ENCODE results near the gene DAP.

DAP gene

GRCh38 chr5:10686890-10687289 lies 74.1 kb downstream of the DAP start:
- no peak for DNase-seq

GRCh38 chr5:10685115-10685521 lies 75.9 kb downstream of the DAP start:
- DNase-seq = no peak

GRCh38 chr5:10684303-10685086 lies 76.5 kb downstream of the DAP start:
- DNase-seq = no peak

DNA sequence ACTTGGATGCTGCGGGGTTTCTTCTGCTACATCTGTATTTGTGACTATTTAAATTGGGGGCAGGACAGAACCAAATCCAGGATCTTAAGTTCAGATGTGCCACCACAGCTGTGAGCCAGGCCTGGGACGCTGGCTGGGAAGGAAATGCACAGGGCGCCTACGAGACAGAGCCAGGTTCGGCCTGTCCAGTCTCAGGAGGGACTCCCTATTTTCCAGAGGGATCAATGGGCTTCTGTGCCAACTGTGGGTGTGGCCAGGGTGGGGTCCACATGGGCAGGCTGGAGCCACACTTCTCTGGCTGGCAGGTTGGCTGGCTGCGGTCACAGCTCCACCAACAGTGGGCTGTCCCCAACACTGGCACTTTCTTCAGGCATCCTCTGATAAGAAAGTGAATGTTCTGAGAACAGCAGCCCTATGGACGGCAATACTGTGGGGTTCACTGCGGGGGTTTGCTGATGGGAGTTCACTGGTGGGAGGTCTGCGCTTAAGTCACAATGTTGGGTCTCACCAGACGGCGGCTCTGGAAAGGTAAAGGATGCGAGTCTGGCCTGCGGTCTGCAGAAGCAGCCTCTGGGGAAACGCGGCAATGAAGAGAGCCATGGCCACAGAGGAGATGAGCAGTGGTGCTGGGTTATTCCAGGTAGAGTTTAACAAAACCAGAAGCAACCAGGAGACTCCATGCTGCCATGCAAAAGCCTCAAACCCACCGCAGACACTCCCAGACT lies 78.1 kb downstream of the DAP start:
- no peak for DNase-seq

DNA sequence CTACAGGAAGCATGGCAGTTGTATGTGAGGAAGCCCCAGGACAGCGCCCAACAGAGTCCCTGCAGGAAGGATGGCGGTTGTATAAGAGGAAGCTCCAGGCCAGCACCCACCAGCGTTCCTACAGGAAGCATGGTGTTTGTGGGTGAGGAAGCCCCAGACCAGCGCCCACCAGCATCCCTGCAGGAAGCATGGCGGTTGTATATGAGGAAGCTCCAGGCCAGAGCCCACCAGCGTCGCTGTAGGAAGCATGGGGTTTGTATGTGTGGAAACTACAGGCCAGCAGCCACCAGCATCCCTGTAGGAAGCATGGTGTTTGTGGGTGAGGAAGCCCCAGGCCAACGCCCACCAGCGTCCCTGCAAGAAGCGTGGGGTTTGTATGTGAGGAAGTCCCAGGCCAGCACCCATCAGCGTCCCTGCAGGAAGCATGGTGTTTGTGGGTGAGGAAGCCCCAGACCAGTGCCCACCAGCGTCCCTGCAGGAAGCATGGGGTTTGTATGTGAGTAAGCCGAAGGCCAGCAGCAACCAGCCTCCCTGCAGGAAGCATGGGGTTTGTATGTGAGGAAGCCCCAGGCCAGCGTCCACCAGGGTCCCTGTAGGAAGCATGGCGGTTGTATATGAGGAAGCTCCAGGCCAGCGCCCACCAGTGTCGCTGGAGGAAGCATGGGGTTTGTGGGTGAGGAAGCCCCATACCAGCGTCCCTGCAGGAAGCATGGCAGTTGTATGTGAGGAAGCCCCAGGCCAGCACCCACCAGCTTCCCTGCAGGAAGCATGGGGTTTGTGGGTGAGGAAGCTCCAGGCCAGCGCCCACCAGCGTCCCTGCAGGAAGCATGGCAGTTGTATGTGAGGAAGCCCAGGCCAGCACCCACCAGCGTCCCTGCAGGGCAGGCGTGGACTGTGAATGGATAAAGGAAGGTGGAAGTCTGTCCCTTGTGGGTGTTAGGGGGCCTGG lies 79.0 kb downstream of the DAP start:
- DNase-seq = no peak

- DNase-seq = no peak
These were observed 80.1 kb downstream of the DAP start for GRCh38 chr5:10680876-10681481.

- DNase-seq = no peak
These were observed 81.6 kb downstream of the DAP start for GRCh38 chr5:10679336-10679988.

DNA sequence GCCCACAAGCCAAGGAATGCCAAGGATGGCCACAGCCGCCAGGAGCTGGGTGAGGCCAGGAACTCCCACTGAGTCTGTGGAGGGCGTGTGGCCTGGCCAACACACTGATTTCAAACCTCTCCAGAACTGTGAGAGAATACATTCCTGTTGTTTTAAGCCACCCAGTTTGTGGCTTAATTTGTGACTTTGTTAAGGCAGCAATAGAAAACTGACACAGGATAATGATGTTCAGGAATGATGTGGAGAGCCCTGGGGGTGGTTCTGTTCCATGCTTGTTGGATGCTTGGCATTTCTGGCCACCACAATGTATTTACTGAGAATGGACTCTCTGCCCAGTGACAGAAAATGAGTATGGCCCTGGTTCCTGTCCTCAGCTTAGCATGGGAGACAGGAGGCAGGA lies 82.8 kb downstream of the DAP start:
- DNase-seq = no peak

DNA sequence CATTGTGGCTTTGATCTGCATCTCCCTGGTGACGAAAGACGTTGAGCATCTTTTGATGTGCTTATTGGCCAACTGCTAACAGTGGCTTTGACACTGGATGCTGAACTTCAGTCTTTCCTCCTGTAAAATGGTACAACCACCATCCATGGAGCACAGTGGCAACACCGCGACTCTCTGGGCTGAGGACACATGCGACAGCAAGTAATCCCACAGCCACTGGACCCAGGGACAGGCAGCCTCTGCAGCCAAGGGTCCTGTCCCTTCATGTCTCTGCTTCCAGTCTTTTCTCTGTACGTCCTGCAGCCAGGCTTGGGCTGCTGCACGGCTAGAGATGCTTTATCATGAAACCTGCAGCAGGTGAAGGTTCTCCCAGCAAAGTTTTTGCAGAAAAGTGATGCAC lies 83.5 kb downstream of the DAP start:
- DNase-seq = no peak

GRCh38 chr5:10676946-10677345 lies 84.1 kb downstream of the DAP start:
- no peak for DNase-seq

DNA sequence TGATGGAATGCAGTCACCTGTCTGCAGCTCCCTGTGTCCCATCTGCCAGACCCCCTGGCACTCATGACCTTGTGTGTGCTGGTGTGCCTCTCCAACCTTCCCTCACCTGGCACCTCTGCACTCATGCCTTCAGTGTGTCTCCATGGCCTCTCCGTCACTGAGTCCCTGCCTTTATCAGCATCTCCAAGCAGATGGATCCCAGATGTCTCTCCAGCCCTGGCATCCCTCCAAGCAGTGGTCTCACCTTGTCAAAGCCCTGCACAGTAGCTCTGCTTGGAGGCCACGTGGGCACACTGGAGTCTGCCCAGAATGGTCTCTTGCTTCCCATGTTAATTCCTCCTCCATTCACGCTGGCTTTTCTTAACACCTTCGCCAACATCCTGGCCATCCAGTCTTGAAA lies 84.8 kb downstream of the DAP start:
- DNase-seq = no peak

- DNase-seq = no peak
These were observed 85.8 kb downstream of the DAP start for GRCh38 chr5:10675177-10675700.

DNA sequence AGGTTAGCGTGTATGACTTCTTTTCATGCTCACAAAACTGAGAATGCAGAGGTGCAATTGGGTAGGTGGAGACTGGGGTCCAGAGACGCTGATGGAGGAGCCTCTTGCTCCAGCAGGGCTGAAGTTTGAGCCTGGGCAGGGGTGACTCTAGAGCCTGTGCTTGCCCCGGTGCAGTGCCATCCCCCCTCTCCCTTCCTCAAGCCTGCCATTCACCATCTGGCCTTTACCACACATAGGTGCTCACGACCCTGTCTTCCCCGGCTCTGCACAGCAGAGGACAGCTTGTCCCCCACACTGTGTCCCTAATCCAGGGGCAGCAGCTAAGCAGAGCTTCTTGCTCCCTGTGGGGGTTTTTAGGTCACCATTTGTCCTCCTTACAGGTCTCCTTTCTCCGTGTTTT lies 86.5 kb downstream of the DAP start:
- no peak for DNase-seq

GRCh38 chr5:10674096-10674495 lies 86.9 kb downstream of the DAP start:
- no peak for DNase-seq

- no peak for DNase-seq
These were observed 87.6 kb downstream of the DAP start for GRCh38 chr5:10673407-10673806.

DNA sequence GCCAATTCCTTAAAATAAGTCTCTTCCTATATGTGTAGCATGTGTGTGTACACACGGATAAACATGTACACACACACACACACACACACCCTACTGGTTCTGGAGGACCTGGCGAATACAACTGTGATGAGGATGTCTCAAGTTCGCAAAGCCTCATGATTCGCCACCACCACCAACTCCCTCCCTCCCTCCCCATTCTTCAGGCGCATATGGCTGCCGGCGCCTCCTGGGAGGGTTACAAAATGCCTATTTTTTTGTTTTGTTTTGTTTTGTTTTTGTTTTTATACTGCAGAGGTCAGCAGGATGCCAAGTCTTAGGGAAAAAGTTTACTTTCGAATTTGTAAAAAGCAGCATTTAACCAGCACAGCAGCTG lies 88.0 kb downstream of the DAP start:
- no peak for DNase-seq

DNA sequence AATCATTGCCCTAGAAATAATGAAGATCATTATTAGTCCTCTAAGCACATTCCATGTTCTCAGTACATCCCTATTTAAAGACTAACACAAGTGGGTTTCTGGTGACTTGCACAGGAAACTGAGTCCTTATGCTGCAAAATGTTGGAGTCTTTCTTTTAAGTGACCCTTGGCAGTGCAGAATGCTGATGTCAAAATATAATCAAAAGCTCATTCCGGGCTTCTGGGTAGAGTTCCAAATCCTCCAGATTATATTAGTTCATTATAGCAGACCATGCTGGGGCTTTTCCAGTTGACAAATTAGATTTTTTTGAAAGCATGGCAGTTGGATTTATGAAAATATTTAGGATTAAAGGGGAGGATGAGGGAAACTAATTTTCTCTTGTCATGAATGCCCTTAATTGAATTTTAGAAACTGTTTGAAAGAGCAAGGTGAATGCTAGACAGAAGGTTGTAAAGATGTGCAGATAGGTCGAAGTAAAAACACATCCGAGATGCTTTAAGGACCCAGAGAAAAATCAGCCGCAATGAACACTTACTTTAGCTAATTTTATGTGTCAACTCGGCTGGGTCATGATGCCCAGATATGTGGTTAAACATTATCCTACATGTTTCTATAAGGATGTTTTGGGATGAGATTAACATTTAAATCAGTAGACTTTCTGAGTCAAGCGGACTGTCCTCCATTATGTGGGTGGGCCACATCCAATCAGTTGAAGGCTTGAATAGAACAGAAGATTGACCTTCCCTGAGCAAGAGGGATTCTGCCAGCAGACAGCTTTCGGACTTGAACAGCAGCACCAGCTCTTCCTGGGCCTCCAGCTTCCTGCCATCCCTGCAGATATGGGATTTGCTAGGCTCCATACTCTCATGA lies 88.7 kb downstream of the DAP start:
- DNase-seq = no peak

- DNase-seq = no peak
These were observed 89.7 kb downstream of the DAP start for GRCh38 chr5:10671041-10672008.

GRCh38 chr5:10669983-10670382 lies 91.1 kb downstream of the DAP start:
- DNase-seq = no peak

- DNase-seq = no peak
These were observed 92.3 kb downstream of the DAP start for GRCh38 chr5:10668697-10669096.

All from NCI-H2081 (cell line).